ENCODE results near the gene RGS7. TPM values are rescaled to one million over a fixed set of nuclear protein-coding genes. Genes with fewer than 3 reads are reported as not detected.

RGS7 gene
- total RNA-seq = 0.39 TPM

DNA sequence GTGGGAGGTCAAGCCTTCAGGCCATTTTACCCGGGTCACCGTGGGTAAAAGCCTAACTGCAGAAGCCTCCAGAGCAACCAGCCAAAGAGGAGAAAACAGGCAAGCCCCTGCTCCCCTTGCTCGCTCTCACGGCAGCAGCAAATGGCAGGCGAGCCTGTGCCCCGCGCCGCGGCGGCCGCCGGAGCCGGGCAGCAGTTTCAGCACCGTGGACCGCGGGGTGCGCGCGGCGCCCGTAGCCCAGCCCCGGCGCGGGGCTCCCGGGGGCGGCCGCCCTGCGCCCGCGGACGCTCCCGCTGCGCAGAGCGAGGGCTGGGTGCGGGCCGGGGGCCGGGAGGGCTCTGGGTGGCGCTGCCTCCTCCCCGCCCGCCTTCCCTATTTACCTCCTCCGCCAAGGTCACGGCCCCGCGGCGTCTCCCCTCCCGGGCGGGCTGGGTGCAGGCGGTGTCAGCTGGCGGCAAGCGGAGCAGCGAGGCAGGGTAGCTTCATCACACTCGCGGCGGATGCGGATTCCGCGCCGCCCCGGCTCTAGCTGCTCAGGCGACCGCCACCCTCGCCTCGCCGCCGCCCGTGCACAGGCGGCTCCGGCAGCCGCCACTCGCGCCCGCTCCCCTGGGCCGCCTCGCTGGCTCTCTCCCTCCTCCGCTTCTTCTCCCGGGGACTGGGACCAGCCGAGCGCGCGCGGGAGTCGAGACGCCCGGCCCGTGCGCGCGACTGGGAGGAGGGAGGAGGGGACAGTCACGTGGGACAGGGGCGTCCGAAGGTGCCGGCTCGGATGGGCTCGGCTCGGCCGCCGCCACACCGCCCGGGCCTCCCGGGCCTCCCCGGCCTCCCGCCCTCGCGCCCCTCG, at the start of gene RGS7:
TSS of gene RGS7 (minus strand) at position 687 of the 847 bp plus-strand sequence.
- peak; percentile 13 for DNase-seq

DNA sequence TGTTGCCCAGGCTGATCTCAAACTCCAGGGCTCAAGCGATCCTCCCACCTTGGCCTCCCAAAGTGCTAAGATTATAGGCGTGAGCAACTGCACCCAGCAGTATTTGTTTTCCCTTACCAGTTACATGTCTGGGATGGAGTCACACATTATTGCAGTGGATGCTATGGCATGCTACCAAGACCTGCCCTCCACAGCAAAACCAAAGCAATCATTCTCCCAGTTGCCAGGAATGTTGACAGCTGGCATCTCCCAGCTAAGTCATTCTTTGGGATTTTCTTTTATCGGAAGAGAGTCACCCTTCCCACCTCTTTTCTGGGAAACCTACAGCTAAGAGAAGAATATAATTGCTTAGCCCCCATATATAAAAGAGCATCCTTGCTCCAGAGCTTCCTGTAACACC, 49.4 kb upstream of the RGS7 start:
- DNase-seq = no peak

DNA sequence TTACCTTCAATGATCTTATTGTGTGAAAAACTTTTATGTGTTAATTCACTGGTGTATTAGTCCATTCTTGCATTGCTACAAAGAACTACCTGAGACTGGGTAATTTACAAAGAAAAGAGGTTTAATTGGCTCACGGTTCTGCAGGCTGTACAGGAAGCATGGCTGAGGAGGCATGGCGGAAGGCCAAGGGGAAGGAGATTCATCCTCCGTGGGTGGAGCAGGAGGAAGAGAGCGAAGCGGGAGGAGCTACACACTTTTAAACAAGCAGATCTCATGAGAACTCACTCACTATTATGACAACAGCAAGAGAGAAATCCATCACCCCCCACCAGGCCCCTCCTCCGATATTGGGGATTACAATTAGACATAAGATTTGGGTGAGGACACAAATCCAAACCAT, 44.2 kb upstream of the RGS7 start:
- no peak for DNase-seq

DNA sequence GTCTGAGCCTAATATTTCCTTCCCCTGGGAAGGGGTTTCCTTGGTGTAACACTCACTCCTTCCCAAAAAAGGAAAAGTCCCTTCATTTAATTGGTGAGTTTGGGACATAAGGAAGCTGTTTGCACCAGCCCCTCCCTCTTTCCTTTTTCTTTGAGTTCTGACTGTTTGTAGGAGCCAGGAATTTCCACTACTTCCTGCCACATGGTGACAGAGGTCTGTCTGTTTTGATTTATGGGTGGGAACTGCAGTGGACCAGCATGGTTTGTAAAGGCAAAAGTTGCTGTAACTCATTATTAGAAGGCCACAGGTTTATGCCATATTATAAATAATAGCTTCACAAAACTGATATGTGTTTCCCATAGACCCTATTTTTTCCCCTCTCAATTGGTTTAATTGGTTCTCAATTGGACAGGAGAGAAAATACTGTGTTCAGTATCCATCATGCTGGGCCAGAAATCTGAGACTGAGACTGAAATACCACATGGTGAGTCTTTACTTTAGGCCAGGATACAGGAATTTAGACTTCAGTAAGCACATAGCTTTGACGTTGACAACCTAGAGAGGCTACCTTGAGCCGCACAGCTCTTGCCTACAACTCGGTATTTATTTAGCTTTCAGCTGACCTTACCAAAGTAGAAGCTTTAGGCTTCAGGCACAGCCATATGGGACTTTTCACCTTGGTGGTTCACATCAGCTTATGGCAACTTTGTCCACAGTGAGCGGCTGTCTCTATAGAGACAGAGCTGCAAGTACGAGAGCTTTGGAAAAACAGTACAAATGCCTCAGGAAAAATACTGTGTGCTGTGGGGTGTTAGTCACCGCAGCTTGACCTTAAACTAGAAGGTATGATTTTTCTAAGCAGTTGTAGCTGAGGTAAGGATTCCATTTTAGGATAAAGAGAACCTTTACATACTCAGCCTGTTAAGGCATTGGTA, 40.0 kb upstream of the RGS7 start:
- DNase-seq = no peak

DNA sequence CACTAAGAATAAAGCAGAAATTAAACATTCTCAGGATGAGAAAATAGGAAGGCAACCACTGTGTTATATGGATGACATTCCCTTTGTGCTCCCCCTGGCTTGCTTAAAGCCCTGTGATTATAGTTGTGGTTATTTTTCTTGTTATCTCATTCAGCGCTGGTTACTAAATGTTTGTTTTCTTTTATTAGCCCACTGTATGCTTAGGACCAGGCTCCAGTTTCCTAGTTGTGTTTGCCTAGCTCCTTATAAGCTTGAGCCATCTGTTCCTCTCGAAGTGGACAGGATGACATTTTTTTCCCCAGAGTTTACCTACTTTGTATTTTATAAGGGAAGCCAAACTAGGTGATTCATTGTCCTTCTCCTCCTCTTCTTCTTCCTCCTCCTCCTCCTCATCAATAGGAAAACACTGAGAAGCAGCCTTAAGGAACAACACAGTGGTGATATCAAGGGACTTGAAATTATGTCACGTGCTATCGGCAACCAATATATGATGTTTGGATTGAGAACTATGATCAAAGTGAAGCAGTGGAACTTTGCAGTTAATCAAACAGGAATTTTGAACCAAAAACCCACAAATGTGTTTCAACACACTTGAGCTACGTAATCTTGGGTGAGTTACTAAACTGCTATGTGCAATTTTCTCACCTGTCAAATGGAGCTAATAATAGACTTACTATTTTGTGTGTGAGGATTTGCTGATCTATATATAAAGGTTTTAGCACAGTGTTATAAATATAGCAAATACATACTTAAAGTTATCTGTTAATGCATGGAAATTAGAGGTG, 35.1 kb upstream of the RGS7 start:
- no peak for DNase-seq

DNA sequence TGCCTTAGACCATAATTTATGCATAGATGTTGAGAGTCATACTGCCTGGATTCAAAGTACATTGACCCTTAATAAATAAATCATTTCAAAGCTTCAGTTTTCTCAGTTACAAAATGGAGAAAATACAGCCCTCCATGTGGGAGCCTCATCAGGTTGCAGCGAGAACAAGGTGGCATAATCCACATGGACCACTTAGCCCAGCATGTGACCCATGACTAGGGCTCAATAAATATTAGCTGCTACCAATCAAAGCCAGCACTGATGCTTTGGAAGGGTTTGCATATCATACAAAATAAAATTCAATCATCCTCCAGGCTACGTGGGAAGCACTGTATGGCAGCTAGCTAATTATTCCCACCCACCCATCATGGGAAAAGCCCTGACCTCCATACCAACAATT, 33.5 kb upstream of the RGS7 start:
- no peak for DNase-seq

DNA sequence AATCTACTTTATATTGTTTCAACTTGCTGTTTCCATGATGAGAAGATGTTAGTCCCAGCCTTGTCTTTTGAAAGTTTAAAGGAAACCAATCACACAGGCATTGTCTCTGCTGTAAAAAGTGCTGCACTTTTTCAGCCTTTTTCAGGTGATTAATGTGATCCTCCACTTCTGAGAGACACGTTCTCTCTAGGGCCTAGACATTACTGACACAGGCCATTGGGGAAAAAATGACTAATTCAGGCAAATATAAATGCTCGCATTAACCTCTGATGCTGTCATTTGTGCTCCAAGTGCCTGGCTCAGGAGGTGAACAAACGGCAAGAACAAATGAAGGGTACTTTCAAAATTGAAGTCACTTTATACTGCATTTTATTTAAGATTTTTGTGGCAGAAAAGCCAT, 32.4 kb upstream of the RGS7 start:
- DNase-seq = no peak

DNA sequence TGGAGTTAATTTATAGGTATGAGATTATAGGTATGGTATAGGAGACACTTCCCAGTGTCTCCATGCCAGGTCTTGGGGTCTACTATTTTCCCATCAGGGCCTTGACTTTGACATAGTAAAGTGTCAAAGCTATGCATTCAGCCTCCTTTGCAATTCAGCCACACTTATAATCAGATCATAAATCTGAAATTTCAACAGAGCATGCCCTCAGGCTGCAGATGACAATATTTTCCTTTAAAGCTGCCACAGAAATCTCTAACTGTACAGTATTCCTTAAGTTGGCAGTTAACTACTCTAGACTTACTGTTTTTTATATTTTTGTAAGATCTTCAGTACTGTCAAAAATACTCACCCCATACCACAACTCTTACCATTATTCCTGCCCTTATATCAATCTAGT, 30.2 kb upstream of the RGS7 start:
- no peak for DNase-seq

DNA sequence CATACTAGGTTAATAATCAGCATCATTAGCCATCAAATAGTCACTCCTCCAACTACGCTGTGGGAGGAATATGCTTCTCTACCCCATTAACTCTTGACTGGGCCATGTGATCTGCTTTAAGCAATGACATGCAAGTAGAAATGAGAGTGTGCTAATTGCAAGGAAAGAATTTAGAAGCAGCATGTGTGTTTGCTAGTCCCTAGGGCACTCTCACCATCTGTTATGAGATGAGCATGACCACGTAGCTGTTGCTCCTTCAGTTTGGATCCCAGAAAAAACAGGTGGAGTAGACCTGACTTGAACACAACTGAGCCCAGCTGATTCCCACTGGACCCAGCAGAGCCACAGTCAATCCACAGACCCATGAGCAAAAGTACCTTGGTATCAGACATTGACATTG, 19.7 kb upstream of the RGS7 start:
- DNase-seq = no peak

DNA sequence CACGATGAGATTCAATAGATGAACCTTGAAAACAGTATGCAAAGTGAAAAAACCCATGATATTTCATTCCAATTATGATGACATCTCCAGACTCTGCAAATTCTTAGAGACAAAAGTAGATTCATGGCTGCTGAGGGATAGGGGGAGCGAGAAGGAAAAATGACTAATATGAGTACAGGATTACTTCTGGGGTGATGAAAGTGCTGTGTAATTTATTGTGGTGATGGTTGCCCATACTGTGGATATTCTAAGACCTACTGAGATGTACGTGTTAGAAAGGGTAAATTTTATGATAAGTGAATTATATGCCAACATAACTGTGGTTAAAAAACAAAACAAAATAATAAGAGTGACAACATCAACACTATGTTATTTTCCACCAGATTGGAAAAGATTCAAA, 18.9 kb upstream of the RGS7 start:
- DNase-seq = no peak

DNA sequence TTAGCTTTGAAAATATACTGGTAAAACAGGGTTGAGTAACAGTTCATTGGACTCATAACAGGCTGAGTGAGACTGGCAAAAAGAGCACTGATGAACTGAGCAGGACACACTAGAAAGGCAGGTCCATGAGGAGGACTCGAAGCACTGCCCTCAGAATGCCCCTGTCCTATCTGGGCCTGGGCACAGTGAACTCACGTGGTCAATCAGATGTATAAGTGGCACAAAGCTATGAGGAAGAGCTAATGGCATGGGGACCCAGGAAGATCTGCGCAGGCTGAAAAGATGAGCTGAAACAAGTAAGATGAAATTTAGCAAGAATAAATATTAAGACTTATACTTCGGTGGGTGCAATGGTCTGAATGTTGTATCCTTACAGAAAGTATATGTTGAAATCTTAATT, 9.2 kb upstream of the RGS7 start:
- DNase-seq = no peak

DNA sequence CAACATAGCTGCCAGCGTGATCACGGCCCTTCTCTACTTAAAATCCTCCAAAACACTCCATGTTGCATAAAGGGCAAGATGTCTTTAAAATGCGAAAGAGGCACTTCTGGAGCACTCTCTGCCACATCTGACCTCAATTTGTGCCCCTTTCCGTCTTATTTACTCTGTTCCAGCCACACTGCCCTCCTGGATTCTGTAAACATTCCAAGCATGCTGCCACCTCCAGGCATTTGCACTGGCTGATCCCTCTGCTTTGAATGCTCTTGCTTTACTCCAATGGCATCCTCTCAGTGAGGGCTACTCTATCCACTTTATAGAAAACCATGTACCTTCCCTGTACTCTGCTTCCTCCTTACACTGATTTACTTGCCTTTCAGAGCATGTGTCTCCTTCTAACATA, 5.3 kb upstream of the RGS7 start:
- DNase-seq = no peak

DNA sequence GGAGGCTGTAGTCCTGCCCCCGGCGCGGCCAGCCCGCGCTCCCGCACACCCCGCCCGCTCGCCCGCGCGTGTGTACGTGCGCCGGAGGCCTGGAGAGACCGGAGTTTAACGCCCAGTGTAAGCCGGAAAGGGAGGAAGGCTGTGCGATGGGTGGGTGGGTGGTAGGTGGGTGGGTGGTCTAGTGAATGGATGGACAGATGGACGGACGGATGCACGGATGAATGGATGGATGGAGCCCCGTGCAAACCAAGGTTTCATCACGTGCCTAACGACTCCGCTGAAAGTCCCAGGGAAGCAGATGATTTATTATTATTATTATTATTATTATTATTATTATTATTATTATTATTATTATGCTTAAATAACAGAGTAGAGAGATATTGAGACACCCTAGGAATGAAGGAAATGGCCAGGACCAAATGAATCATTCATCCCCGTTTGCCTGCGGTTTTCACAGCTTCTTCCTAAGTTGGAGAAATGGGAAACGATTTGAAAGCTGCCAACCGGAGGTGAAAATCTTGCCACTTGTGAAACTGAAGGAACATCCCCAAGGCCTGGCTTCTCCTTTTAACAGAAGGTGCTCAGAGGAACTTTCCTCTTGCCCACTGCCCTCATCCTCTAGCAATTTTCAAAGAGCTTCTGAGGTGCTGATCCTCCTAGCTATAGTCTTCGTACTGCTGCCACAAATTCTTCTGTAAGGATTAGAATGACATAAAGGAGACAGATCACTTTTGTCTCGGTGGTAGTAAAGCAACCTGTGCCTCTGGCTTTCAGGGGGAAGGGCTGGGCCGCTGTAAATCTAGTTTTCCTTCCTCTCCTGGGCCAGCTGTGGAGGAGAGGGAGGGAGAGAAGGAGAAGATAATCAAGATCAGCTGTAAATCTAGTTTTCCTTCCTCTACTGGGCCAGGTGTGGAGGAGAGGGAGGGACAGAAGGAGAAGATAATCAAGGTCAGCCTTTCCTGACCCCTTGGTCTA, 648 bp upstream of the RGS7 start:
- DNase-seq = no peak

DNA sequence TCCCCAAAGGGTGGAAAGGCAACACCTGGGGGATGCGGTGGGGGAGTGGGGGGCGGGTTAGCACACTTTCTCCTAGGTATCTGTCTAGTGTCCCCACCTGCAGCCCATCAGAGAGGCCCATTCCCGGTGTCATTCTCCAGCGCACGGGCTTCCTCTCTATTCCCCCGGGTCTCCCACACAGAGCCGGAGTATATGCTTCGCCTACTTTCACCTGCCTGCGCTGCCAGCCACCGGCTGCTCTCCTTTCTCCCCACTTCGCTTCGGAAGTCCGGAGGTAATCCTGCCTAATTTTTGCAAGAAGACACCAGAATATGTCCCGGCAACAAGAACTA, 852 bp downstream of the RGS7 start:
- no peak for DNase-seq

DNA sequence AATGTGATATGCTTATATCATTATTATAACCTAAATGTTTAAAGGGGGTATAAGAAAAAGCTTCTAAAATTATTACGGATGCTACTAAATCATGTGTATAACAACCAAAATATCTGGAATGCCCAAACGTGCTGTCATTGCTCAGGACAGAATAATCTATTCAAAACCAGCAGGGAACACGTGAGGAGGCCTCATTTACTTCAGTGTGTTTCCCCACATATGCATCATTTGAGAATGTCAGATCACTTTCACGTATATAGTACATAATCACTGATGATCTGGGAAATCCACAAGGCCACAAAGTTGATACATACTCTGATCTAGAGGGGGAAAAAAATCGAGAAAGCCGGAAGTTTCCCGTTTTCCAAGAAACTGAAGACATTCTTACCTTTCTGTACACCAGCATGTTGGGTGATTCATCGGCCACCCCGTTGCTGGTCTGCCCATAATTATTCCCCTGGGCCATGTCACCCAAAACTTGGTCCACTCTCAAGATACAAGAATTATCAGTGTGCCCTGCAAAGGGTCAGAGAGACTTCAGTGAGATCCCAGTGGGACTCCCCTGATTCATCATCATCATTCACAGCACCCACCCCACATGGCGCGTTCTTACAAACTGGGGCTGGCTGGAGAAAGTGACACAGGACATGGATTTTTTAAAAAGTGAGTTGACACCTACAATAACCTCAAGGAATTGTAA, 1.5 kb downstream of the RGS7 start:
- no peak for DNase-seq

DNA sequence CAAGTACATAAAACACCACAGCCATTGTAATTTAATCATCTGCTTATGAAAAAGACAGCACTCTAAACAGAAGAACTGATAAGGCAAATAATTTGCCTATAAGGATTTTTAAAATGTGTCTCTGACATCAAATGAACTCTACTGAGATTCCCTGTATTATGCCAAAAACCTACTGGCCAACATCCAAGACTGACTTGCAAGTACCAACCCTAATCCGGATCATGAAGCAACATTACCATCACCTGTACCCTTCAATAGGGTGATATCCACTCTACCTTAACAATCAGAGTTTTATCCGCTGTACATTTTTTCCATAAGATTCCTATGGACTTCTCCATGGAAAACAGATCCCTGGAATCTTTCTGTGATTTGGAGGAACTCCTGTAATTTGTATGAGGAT, 4.6 kb downstream of the RGS7 start:
- DNase-seq = no peak

DNA sequence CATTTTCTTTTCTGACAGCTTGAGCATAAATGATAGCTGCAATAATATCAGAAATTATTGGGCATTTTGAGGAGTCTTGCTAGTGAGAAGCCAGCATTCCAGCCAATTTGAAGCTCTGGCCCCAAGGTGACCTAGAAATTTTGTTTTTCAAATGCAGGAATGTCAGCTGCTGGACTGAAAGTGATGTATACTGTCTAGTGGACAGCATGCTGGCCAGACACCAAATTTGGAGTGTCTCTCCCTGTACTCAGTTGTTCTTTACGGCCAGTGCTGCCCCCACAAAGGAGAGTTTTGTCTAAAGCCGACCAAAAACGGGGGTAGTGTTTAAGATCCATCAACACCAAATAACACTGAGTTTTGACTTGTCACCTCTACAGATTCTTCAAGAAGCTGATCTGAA, 5.2 kb downstream of the RGS7 start:
- no peak for DNase-seq

DNA sequence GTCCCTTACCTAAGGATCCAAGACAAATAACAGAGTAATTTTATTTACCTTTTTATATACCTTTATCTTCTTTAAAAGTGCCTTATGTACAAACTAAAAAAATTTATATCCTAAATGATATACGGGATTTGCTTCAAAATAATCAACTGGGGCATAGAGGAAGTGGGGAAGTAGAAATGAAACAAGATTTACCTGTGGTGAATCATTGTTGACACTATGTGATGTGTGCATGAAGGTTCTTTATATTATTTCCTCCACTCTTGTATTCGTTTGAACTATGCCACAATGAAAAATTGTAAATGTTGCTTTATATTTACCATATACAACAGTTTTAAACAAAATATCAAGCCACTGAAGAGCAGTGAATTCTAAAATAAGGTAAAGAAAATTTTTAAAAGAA, 13.0 kb downstream of the RGS7 start:
- DNase-seq = no peak

DNA sequence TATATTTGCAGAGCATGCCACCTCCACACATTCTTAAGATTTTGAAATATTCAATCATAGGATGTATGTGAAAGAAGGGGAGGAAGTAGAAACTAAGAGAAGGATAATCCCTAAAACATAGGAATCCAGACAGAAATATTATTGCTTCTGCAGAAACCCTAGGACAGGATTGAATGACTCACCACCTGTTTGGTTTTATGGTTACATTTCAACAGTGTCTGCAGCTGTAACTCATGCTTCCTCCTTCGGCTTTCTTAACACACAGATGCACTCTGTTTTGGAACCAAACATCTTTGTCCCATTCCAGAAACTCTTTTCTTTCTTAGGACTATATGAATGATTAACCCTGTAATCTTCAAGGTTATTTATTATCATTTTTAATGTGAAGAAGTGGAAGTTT, 20.7 kb downstream of the RGS7 start:
- no peak for DNase-seq

DNA sequence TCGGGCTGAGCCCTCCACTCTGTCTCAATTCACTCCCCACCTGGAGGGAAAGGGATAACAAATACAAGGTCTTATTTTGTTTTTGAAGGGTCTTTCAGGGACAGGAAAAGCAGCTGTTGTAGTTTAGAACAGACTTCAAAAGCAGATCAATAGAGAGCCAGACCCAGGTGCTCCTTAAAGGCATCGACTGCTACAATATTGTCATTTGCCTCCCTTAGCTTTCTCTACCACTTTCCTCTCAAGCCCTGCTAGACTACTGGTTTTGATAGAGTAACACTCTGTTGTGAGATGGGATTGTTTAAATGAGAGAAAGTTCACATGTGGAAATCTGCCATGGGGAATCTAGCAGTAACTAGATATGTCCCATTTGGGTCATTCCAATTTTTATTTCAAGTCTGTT, 24.0 kb downstream of the RGS7 start:
- no peak for DNase-seq

DNA sequence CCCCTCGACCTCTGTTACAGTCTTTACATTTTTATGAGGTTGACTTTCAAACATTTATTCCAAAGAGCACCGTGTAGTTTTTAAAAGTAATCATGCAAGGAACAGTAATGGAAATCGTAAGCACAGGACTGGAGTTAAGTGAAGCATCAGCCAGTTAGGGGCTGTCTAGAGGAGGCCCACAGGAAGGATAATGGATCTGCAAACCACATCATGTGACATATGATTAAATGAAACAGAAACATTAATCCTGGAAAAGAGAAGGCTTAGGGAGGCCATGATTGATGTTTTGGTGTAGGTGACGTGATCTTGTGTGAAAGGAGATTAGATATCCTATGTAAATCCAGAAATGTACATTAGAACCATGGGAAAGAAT, 25.0 kb downstream of the RGS7 start:
- DNase-seq = no peak

Data from skin of body (tissue), 2 donors.